Colonic mucosa (tissue), 4 donors: ENCODE measurements around the gene JTB. TPM values are rescaled to one million over a fixed set of nuclear protein-coding genes. Genes with fewer than 3 reads are reported as not detected.

Source experiments
- DNase-seq: peaks from one replicate; pipeline ENCODE4 v3.0.0-alpha.2; 2020
- H3K27ac ChIP-seq: fragments of 200-600 bp; one replicate; pipeline ENCODE4 v1.8.0; 2021
- H3K27me3 ChIP-seq: fragments of 200-600 bp; one replicate; pipeline ENCODE4 v1.8.0; 2021
- H3K36me3 ChIP-seq: fragments of 200-600 bp; one replicate; pipeline ENCODE4 v1.8.0; 2021
- H3K4me1 ChIP-seq: fragments of 200-600 bp; one replicate; pipeline ENCODE4 v1.8.0; 2021; ENCODE audit warnings: mild to moderate bottlenecking
- H3K4me3 ChIP-seq: fragments of 200-600 bp; one replicate; pipeline ENCODE4 v1.8.0; 2021
- H3K9ac ChIP-seq, 2 donors: one replicate each; pipeline ENCODE4 v1.7.0; 2013; ENCODE audit warnings: control low read depth in 2 of 2, low read depth in 2 of 2, low read length in 2 of 2
- H3K9me3 ChIP-seq: fragments of 200-600 bp; one replicate; pipeline ENCODE4 v1.8.0; 2021
- CTCF ChIP-seq: fragments of 200-600 bp; IDR thresholded peaks from one replicate; pipeline ENCODE4 v1.8.0; 2022; ENCODE audit warnings: antibody characterized with exemption, mild to moderate bottlenecking
- intact Hi-C: fragments of 100-400 bp; cut with DNase I; formaldehyde crosslinking; loops from one replicate; pipeline ENCODE4 v1.14.1; 2022
- total RNA-seq, 2 donors: library from RNA; stranded (reverse); fragmentation: NEBNext Ultra II Directional in 1 of 2; extraction: Animal tissue kit (Norgen Biotek cat#: 25700) in 1 of 2; gene quantifications; one replicate each; pipeline ENCODE4 v1.2.1, GENCODE V29; 2021
- donor health status: healthy.
- donor health status: DM: no; HTN: no; CAD: no.
- donor health status: DM: no; HTN: no; CAD: no.

Gene JTB
- total RNA-seq, 2 donors from 2014 or later, result 133 to 245 TPM

GRCh38 chr1:153973525-153973924 is 3.9 kb downstream of the JTB start:
- no peak overlapping the region for H3K27ac ChIP-seq
- H3K9ac ChIP-seq, result no peak overlapping the region
- no peaks in the 10 kb centered on the region for H3K27me3 ChIP-seq
- H3K9me3 ChIP-seq, result no peaks in the 10 kb centered on the region
- H3K4me3 ChIP-seq, result no peak overlapping the region
- intact Hi-C loops, result no loop called here
- DNase-seq, result no peak
- TF ChIP-seq CTCF, result no peak
- H3K4me1 ChIP-seq, result peaks cover 8% of the 10 kb centered on the region
- H3K36me3 ChIP-seq, result no peaks in the 10 kb centered on the region

DNA sequence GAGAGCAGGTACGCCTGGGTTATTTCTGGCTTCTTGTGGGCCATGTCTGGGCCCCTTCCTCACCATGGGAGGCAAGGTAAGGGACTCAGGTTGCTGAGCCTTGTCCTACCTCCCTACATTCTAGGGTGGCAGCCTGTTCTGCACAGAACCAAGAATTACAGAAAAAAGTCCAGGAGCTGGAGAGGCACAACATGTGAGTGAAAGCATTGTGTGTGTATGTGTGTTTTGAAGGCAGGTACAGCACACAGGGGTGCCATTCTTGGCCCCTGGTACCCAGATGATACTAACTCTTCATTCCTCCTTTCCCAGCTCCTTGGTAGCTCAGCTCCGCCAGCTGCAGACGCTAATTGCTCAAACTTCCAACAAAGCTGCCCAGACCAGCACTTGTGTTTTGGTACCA is 4.4 kb downstream of the JTB start:
- Histone ChIP-seq H3K4me1 (peaks cover 8% of the 10 kb centered on the region), H3K9me3 (no peaks in the 10 kb centered on the region), H3K27ac (no peak overlapping the region), H3K9ac (no peak overlapping the region), H3K27me3 (no peaks in the 10 kb centered on the region), H3K4me3 (no peak overlapping the region), H3K36me3 (no peaks in the 10 kb centered on the region)
- no peak for DNase-seq
- TF ChIP-seq CTCF, result no peak
- intact Hi-C loops, result no loop called here

DNA sequence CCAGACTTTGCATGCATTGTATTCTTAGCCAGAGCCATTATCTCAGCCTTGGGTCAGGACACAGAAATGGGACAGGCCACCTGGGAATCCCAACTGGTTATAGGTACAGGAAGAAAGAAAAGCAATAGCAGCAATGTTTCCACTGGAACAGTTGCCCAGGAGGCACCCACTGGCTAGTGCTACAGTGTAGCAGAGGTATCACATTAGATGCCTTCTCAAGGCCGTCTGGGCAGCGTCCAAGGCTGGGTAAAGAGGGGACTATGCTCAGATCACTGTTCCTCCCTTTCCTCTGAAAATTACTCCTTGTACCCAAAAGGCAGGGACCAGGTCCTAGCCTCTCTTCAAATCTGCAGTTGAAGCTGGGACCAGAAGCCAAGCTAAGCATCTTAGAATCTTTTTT is 7.1 kb downstream of the JTB start:
- no peaks in the 10 kb centered on the region for H3K36me3 ChIP-seq
- intact Hi-C loops, result no loop called here
- H3K4me1 ChIP-seq, result peaks cover 7% of the 10 kb centered on the region
- H3K9me3 ChIP-seq, result no peaks in the 10 kb centered on the region
- H3K9ac ChIP-seq, result no peak overlapping the region
- TF ChIP-seq CTCF, result no peak
- no peak overlapping the region for H3K4me3 ChIP-seq
- no peaks in the 10 kb centered on the region for H3K27me3 ChIP-seq
- no peak overlapping the region for H3K27ac ChIP-seq
- no peak for DNase-seq

DNA sequence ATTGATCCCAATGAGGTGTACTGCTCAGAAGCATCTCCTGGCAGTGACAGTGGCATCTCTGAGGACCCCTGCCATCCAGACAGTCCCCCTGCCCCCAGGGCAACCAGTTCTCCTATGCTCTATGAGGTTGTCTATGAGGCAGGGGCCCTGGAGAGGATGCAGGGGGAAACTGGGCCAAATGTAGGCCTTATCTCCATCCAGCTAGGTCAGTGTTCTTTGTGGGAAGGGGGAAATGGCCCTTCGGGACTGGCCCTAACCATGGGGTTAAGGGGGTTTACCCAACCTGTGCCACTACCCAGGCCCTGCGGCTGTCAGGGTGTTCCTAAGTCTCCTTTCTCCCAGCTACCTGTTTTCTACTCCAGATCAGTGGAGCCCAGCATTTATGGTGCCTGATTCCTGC is 8.5 kb downstream of the JTB start:
- Histone ChIP-seq H3K36me3 (no peaks in the 10 kb centered on the region), H3K27ac (no peak overlapping the region), H3K27me3 (no peaks in the 10 kb centered on the region), H3K4me3 (peak overlapping the region; percentile 50), H3K9me3 (no peaks in the 10 kb centered on the region), H3K9ac (peak overlapping the region in 1 of 2 donors; percentile 85), H3K4me1 (peaks cover 8% of the 10 kb centered on the region)
- intact Hi-C loops, result no loop called here
- DNase-seq, result no peak
- no peak for TF ChIP-seq CTCF

GRCh38 chr1:153968408-153968807 is 9.1 kb downstream of the JTB start:
- Histone ChIP-seq H3K27me3 (no peaks in the 10 kb centered on the region), H3K9me3 (no peaks in the 10 kb centered on the region), H3K9ac (peak overlapping the region; percentile 46 to 85), H3K4me1 (peaks cover 8% of the 10 kb centered on the region), H3K27ac (peak overlapping the region; percentile 98), H3K4me3 (peak overlapping the region; percentile 50), H3K36me3 (no peaks in the 10 kb centered on the region)
- TF ChIP-seq CTCF, result no peak
- intact Hi-C loops, result no loop called here
- DNase-seq, result peak; percentile 42

- intact Hi-C loops, result no loop called here
- DNase-seq, result peak; percentile 86
- Histone ChIP-seq H3K27ac (peak overlapping the region; percentile 98), H3K4me1 (peaks cover 8% of the 10 kb centered on the region), H3K9ac (peak overlapping the region; percentile 73 to 85), H3K27me3 (no peaks in the 10 kb centered on the region), H3K9me3 (no peaks in the 10 kb centered on the region), H3K36me3 (no peaks in the 10 kb centered on the region), H3K4me3 (peak overlapping the region; percentile 50)
- no peak for TF ChIP-seq CTCF
These were observed 9.5 kb downstream of the JTB start for GRCh38 chr1:153968000-153968363.
